HG03064 (cell line): ENCODE measurements around the gene SEMA3F.

Source experiments
- ATAC-seq: cut with Tn5 transposase; IDR thresholded peaks from one replicate; pipeline ENCODE4 v1.9.1; 2021; ENCODE audit warnings: low read depth; ENCODE audit not compliant: unreplicated experiment

Gene SEMA3F

DNA sequence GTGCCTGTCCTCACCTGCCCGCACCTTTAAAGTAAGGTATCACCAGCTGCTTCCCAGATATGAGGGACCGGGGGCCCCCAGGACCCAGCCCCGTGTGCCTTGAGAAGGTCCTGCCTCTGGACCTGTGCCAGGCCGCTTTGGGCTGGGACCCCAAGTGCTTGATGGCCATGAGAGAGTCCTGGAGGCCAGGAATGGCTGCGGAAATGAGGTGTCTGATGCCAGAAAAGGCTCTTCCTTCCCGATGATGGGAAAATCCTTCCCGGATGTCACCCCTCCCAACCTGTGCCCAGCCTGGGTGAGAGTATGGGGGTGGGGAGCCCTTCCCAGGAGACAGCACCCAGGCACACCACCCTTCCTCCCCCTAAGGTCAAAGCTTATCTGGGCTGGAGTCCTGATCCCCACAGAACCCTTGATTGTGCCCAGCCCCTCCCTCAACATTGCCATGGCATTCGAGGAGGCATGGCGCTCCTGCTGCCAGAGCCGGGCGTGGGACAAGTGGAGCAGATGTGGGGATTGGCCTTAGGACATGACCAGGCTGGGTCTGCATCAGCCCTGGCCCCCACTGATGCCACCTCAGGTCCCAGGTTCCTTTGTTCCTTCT is 14.2 kb downstream of the SEMA3F start:
- no peak for ATAC-seq

GRCh38 chr3:50169858-50170257 is 14.7 kb downstream of the SEMA3F start:
- no peak for ATAC-seq

DNA sequence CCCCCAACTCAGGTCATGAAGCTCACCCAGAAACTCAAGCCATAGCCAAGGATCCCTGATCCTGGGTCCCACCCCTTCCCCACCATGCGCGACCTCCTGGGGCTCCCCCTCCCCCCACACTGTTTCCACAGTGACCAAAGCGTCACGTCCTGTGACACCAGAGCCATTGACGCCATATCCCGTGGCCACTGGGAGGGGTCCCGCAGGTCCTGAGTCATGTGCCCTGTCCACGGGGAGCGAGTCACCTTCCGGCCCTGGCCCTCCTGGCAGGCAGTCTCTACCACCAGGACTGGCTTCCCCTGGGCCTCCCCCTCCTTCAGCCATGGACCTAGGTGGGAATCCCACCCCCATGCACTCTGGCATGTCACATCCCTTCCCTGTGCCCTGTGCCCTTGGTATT is 15.6 kb downstream of the SEMA3F start:
- no peak for ATAC-seq

GRCh38 chr3:50171540-50172301 is 16.6 kb downstream of the SEMA3F start:
- no peak for ATAC-seq

- no peak for ATAC-seq
These were observed 17.6 kb downstream of the SEMA3F start for GRCh38 chr3:50172626-50173220.

- no peak for ATAC-seq
These were observed 18.8 kb downstream of the SEMA3F start for GRCh38 chr3:50173685-50174516.

DNA sequence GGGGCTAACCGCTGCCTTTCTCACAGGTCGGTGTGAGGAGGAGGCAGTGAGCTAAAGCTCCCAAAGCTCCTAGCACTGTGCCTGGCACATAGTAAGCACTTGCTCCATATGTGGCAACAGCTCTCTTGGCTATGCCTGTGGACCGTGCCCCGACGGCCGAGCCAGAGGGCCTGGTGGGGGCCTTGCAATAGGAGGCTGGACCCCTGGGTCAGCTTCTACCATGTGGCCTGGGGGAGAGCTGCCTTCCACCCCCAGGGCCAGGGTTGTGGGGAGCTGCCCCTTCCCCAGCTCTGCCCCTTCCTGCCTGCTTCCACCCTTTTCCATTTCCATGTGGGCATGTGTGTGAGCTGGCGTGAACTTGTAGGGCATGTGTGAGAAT is 19.4 kb downstream of the SEMA3F start:
- no peak for ATAC-seq

GRCh38 chr3:50174947-50175524 is 19.9 kb downstream of the SEMA3F start:
- ATAC-seq: no peak

GRCh38 chr3:50177346-50177745 is 22.2 kb downstream of the SEMA3F start:
- no peak for ATAC-seq

GRCh38 chr3:50179710-50180109 is 24.6 kb downstream of the SEMA3F start:
- no peak for ATAC-seq

DNA sequence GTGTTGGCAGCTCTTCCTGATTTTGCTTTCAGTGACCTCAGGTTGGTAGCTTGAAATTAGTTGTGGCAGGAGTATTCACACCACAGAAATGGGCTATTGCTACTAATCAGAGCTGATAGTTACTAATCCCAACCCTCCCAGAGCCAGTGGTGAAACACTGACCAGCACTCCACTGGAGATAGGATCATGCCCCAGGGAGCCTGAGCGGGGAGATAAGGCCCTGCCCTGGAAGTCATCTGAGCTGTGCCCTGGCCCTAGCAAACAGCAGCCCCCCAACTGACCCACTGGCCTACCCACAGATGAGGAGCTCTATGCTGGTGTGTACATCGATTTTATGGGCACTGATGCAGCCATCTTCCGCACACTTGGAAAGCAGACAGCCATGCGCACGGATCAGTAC is 26.9 kb downstream of the SEMA3F start:
- ATAC-seq: no peak

GRCh38 chr3:50182533-50183099 is 27.5 kb downstream of the SEMA3F start:
- ATAC-seq: no peak

DNA sequence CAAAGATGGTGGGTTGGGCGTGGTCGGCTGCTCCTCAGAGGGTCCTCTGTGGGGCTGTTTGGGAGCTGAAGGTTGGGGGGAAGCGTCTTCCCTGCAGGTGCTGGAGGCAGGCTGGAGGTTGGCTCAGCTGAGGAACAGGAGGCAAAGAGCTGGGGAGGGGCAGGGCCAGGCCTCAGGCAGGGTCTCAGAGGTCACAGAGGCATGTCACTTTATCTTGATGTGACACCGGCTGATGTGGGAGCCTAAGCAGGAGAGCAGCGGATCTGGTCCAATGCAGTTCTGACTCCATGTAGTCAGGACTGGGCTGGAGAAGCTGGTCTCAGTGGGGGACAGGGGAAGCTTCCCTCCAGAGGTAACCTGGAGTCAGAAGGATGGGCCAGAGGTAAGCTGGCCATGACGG is 28.6 kb downstream of the SEMA3F start:
- ATAC-seq: no peak

DNA sequence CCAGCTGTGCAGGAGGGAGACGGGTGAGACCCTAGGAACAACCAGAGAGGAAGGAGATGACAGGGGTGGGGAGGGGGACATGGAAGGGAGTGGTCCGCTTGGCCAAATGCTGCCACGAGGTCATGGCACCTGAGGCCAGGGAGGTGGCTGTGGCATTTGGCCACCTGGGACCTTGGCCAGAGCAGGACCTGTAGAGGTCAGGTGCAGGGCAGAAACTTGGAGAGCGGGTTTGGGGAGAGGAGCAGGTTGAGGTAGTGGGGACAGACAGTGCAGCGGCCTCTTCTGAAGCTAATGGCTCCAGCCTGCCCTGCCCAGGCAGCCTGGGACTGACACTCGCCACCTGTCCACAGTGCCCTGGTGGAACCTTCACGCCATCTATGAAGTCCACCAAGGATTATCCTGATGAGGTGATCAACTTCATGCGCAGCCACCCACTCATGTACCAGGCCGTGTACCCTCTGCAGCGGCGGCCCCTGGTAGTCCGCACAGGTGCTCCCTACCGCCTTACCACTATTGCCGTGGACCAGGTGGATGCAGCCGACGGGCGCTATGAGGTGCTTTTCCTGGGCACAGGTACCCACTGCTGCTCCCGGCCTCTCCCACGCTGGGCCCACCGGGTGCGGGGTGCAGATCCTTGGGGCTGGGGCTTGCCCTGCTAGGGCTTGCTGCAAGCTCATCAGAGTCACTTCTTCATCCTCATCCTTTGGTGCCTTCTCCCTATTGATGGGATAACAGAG is 29.3 kb downstream of the SEMA3F start:
- no peak for ATAC-seq

DNA sequence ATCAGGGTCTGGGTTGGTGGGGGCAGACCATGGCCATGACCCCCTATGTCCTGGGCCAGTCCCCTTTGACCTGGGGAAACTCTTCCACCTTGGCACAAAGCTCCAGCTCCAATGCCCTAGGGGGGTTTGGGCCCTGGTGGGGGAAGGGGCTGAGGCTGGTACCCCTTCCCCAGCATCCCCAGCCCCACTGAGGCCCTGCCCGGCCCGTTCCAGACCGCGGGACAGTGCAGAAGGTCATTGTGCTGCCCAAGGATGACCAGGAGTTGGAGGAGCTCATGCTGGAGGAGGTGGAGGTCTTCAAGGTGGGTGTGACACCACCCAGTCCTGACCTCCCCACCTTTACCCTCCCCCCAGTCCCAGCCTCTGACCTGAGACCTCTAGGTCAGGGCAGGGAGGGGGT is 30.1 kb downstream of the SEMA3F start:
- ATAC-seq: no peak

- ATAC-seq: no peak
These were observed 31.0 kb downstream of the SEMA3F start for GRCh38 chr3:50186096-50186495.

GRCh38 chr3:50187750-50188149 is 32.6 kb downstream of the SEMA3F start:
- ATAC-seq: no peak

DNA sequence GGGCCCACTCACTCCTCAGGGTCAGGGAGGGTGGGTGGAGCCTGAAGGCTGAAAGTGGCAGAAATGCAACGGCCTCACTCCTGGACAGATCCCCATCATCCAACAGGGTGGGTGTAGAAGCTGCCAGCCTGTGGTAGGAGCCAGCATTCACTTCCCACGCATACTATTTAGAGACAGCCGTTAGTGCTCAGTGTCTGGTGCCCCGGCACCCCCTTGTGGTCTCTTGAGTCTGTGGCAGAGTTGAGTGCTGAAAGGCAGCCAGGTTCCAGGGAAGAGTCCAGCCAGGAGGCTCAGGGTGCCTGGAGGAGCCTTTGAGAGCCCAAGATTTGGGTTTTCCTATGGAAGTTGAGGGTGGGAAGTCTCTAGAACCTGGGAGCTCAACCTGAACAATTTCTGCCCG is 34.1 kb downstream of the SEMA3F start:
- no peak for ATAC-seq

DNA sequence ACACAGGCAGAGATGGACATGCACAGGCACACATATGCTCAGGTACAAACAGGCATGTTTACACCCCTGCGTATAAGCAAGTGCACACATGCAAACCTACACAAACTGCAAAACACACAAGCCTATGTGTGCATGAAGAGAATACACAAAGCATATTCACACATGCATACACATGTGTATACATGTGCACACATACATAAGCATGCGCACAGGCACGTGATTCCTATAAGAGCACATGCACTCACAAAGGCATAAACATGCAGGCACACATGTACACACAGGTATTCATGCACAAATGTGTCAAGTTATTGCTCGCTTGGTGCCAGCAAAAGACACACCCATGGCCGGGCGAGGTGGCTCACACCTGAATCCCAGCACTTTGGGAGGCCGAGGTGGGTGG is 34.9 kb downstream of the SEMA3F start:
- no peak for ATAC-seq
